Left colon (tissue), 2 donors: ENCODE results near the gene SLC22A23. TPM values are rescaled to one million over a fixed set of nuclear protein-coding genes. Genes with fewer than 3 reads are reported as not detected.

Source experiments
- ATAC-seq: fragments of 200-7000 bp; cut with Tn5 transposase; one replicate; pipeline ENCODE4 v1.9.1; 2020; ENCODE audit warnings: mild to moderate bottlenecking, moderate library complexity
- DNase-seq, 2 donors: peaks; one replicate each; pipeline ENCODE4 v3.0.0-alpha.2; 2020
- intact Hi-C, 2 donors: fragments of 100-400 bp; cut with DNase I in 1 of 2; cut with micrococcal nuclease in 1 of 2; formaldehyde crosslinking; loops; one replicate each; pipeline versions ENCODE4 v1.11.2 to v1.14.0; 2022; cut with DNase I, micrococcal nuclease
- total RNA-seq, 2 donors: library from RNA; stranded (reverse); fragmentation: NEBNext Ultra II Directional; extraction: Animal tissue kit (Norgen Biotek cat#: 25700); gene quantifications; one replicate each; pipeline ENCODE4 v1.2.1, GENCODE V29; 2021
- donor health status: DM: no; HTN: no; CAD: no.
- donor health status: DM: yes; HTN: yes; CAD: no.

Gene SLC22A23
- total RNA-seq, 2 donors from 2014 or later: 75.2 to 98.6 TPM

DNA sequence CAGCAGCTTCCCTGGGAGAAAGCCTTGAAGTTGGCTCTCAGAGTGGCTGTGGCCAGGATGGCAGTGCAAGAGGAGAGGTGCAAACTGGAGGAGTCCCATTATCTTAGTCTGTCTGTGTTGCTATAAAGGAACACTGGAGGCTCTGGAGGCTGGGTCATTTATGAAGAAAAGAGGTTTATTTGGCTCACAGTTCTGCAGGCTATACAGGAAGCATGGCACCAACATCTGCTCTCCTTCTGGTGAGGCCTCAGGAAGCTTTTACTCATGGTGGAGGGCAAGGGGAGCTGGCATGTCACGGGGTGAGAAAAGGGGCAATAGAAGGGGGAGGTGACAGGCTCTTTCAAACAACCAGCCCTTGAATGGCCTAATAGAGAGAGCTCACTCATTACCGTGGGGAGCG, 151.0 kb downstream of the SLC22A23 start:
- no peak for ATAC-seq

DNA sequence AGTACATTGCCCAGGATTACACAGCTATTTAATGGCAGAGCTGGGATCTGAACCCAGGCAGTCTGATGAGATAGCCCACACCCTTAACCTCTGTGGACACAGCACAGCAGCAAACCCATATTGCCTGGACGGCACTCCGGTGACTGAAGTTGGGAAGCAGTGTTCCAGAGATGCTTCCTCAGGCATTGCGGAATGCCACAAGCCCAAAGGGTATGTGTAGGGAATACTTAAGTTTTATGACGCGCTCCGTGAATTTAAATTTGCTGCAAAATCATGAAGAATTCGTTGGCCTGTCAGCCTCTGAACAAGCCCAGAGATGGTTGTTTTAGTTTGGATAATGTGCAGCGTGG, 151.7 kb downstream of the SLC22A23 start:
- DNase-seq: no peak
- intact Hi-C loops: no loop called here
- ATAC-seq: no peak

More for the DNA sequence above, 151.0 kb downstream of the SLC22A23 start:
- no peak for DNase-seq
- intact Hi-C loops: no loop called here

DNA sequence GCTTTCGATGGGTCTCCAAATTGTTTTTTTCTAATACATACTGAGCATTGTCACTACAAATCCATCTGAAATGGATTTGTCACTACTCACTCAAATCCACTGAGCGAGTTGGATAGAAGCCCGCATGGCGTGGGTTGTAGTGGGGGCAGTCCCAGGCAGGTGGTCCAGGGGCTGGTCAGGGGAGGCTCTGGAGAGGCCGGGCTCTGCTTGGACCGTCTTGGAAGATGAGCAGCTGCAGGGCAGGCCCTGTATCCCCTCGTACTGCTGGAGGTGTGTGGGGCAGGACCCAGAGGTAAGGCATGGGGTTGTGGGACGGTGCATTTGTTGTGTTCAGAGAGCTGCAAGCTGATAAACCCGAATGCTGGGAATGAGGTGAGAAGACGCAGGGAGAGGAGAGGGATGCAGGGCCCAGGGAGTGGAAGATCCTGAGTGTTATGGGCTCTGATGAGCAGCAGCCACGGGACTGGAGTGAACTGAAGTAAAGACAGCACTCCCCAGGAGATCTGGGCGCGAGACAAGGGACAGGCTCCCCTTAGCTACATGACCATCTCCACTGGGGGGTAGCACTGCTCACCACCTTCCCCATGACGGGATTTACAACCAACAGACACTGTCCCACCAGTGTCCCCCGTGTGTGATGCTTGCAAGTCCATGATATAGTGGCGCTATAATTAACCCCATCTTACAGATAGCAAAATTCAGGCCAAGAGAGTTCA, 152.2 kb downstream of the SLC22A23 start:
- intact Hi-C loops: no loop called here
- peak; percentile 13 for ATAC-seq
- DNase-seq: no peak

DNA sequence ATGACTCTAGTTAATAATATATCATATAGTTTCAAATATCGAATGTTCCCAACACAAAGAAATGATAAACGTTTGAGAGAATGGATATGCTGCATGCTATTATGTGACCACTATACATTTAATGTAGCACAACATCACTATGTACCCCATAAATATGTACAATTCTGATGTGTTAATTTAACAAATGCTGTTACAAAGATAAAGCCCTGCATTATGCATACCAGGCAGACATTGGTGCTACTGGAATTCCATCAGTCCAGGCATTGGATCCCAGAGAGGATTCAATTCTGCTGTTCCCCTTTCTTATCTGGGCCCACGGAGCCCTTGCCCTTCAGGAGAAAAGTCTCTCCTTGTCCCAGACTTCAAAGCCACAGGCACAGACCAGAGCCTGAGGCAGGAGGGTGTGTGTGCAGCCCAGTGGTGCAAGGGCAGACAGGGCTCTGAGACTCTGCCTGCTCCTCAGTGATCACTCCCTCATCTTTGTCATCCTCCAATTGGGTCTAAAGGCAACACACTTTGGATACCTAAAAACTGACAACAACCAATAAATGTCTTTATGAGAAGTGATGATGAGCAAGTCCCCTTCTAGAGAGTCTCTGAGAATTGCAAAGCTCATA, 152.9 kb downstream of the SLC22A23 start:
- intact Hi-C loops: no loop called here
- ATAC-seq: no peak
- DNase-seq: no peak

DNA sequence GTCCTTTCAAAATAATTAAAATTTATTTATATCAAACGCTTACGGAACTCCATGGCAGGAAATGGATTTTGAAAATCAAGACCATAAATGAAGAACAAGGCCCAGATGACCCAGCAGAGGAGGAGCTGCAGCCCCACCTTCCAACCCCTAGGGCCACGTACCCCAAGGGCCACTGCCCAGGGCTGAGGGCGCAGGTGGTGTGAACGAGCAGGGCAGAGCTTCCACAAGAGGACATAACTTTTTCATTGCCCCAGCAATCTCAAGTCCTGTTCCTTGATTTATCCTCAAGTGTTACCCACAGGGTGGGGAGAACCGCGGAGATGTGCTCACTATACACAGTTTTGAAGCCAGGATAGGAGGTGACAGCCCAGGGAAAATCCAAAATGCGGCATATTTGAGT, 155.3 kb downstream of the SLC22A23 start:
- intact Hi-C loops: no loop called here
- peak in 1 of 2 donors; percentile 3 for DNase-seq
- ATAC-seq: no peak

DNA sequence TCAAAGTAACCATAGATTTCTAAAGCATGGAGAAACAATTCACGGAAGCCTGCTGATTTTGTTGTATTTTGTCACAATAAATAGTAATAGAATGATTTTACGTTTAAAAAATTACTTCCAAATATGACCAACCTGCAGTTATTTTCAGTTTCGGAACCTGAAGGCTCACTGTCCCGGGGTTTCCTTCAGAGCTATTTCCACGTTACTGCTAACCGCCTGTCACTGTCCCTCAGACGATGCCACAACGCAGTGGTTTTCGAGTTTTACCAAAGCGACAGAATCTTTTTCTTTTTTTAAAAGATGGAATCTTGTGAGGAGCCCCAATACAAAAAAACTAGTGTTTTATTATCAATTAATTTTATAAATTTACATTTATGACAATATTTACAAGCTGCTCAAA, 157.6 kb downstream of the SLC22A23 start:
- no peak for ATAC-seq
- no peak for DNase-seq
- intact Hi-C loops: loop anchor here in 1 of 2 donors (10.0 kb wide), 1 partner anchor 166 kb away; no protein-coding TSS in a partner anchor

DNA sequence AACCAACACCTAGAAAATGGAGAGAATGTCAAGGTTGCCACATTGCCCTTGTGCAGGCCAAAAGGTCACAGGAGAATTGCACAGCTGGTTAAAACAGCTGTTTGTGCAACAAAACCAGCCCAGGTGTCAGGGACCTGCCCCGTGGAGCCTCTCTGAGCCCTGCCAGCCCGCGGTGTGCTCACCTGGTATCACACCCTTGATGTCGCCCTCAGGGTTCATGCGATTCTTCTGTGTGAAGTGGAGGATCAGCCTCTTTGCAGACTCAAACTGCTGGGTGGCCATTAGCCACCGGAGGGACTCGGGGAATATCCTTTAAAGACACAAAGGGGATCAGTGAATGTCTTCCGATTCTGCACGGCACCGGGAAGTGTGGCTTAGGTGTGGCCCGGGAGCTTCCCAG, 158.9 kb downstream of the SLC22A23 start:
- intact Hi-C loops: loop anchor here in 1 of 2 donors (10.0 kb wide), 1 partner anchor 167 kb away; no protein-coding TSS in a partner anchor
- ATAC-seq: peak; percentile 19

DNA sequence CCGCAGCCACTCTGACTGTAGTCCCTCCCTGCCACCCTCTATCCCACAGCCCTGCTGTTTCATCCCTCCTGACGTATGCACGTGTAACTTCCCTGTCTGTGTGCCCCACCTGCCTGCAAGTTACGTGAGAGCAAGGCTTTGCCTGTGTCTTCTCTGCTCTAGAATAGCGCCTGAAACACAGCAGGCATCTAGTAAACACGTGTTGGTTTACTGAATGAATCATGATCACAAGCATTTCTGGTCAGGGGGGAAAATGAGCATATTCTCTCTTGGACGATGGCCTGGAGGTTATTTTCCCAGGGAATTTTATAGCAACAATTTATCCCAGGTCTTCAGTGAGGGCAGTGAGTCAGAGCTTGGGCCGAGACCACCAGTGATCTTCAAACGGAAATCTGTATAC, 159.8 kb downstream of the SLC22A23 start:
- DNase-seq: no peak
- intact Hi-C loops: loop anchor here in 1 of 2 donors (10.0 kb wide), 1 partner anchor 168 kb away; no protein-coding TSS in a partner anchor
- no peak for ATAC-seq

More for the DNA sequence above, 158.9 kb downstream of the SLC22A23 start:
- peak in 1 of 2 donors; percentile 12 for DNase-seq

DNA sequence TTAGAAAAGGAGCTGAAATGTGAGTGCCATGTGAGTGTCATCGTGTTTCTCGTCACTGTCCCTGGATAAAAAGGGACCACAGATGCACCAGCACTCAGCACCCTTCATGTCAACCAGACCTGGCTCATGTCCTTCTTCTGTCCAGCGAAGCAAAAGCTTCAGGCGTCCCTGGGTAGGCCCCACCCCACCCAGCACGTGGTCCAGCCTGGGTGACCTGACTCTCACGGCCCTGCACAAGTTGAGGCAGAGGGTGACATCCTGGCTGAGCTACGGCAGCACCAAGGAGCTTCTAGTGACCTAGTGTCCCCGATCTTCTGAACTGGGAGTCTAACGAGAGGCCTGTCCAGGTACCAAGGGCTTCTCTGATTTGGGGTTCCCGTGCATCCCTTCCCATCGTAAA, 160.3 kb downstream of the SLC22A23 start:
- DNase-seq (peak in 1 of 2 donors; percentile 9), ATAC-seq (no peak)
- intact Hi-C loops: loop anchor here in 1 of 2 donors (10.0 kb wide), 1 partner anchor 168 kb away; no protein-coding TSS in a partner anchor

DNA sequence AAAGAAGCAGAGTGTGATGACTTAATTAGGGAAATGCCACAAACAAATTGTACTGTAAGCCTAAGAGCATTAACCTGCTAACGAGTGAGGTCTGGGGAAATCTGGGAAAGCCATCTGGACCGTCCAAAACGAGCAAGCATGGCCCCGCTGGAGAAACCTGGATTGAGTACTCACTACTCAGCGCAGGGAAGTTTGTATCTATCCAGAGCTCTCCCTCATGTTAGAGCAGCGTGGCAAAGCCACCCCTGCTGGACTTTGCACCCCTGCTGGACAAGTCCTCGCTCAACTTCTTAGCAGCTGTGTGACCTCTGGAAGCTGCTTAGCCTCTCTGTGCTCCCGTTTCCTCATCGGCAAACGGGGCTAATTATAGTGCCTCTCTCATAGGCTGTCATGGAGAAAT, 160.8 kb downstream of the SLC22A23 start:
- ATAC-seq (peak; percentile 52), DNase-seq (peak in 1 of 2 donors; percentile 21)
- intact Hi-C loops: loop anchor here in 1 of 2 donors (10.0 kb wide), 1 partner anchor 169 kb away; no protein-coding TSS in a partner anchor

DNA sequence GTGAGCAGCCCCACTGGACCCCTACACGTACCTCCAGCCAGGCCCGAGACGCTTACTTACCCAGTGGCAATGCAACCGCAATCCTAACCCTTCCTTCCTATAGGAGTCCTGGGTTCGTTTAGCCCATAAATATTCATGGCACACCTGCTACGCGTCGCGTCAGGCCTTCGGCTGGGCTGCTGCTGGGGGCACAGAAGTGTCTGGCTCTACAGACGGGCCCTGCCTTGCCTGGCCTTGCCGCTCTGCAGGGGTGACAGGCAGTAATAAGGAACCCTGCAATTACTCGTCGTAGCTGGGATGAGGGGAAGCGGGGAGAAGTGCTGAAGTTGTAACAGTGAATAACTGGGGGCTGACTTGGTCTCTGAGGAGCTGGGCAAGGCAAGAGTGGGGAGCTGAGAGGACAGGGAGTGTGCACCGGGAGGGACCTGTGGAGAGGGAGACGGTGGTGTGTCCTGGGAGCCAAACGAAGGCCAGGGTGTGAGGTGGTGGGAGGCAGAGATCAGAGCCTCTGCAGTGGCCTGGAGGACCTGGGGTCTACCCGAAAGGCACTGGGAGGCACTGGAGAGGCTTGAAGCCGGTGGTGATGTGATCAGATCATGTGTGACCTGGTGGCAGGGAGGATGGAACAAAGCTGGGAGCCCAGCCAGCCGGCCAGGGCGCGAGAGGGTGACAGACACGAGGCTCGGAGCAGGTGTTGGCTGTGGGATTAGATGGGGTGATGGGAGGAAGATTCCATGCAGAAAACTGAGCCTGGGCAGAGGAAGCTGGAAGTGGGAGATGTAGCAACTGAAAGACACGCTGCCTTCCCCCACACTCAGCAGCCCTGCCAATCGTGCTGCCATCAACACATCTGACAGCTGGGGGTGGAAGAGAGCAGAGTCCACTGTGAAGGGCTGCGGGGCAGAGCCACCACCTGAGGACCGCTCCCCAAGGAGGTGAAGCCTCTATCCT, 161.7 kb downstream of the SLC22A23 start:
- intact Hi-C loops: loop anchor here in 1 of 2 donors (10.0 kb wide), 1 partner anchor 170 kb away; no protein-coding TSS in a partner anchor

DNA sequence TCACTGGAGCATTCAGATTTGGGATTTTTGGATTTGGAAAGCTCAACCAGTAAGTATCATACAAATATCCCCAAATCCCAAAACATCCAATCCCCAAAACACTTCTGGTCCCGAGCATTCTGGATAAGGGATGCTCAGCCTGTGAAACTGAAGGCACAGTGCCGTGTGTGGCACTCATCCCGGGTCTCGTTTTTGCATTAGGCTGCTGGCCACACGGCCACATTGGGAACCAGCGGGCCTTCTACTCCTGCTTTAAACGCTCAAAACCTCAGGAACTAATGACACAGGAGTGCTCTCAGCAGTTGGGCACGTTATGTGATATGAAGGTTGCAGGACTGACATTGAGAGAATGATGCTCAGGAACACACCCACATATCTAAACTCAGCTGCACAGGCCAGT, 162.5 kb downstream of the SLC22A23 start:
- ATAC-seq: no peak
- DNase-seq: peak in 1 of 2 donors; percentile 7
- intact Hi-C loops: loop anchor here in 1 of 2 donors (10.0 kb wide), 1 partner anchor 170 kb away; no protein-coding TSS in a partner anchor

More for the DNA sequence above, 161.7 kb downstream of the SLC22A23 start:
- ATAC-seq (peak; percentile 73), DNase-seq (peak in 1 of 2 donors; percentile 33)

DNA sequence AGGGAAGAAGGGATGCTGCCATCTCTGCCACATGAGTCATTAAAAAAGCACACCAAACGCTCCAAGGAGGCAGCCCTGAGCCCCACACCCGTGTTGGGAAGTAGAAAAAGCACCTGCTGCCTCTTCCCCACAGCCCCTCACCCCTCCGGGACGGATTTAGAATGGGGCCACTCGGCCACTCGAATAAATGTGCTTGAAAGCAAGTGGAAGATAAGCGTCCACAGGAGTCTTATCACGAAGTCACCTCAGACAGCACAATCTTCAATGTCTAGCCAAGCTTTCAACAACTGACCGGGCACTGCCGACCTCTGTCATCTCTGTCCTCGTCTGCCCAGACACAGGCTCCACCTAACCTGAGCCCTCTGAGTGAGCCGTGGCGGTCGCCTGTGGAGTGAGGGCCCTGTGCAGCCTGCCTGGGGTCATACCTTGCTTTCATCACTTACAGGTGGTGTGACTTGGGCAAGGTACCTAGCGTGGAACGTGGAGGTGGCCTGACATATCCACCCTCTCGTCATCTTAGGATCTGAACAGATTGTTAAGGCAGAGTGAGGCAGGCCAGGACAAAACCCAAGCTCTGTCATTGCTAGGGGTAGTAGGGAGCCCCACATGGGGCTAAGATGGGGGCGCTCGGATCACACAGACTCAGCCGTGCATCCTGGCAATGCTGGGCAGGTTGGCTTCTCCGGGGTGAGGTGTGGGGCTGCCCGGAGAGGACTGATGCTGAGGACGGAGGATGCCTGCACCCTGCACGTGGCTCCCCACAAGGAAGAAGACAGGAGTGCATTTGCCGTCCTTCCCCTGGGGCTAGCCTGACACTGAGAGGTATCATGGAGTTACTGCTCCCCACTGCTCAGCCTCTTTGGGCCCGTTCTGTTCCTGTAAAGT, 163.3 kb downstream of the SLC22A23 start:
- DNase-seq (peak in 1 of 2 donors; percentile 18), ATAC-seq (no peak)
- intact Hi-C loops: loop anchor here in 1 of 2 donors (10.0 kb wide), 1 partner anchor 171 kb away; no protein-coding TSS in a partner anchor

DNA sequence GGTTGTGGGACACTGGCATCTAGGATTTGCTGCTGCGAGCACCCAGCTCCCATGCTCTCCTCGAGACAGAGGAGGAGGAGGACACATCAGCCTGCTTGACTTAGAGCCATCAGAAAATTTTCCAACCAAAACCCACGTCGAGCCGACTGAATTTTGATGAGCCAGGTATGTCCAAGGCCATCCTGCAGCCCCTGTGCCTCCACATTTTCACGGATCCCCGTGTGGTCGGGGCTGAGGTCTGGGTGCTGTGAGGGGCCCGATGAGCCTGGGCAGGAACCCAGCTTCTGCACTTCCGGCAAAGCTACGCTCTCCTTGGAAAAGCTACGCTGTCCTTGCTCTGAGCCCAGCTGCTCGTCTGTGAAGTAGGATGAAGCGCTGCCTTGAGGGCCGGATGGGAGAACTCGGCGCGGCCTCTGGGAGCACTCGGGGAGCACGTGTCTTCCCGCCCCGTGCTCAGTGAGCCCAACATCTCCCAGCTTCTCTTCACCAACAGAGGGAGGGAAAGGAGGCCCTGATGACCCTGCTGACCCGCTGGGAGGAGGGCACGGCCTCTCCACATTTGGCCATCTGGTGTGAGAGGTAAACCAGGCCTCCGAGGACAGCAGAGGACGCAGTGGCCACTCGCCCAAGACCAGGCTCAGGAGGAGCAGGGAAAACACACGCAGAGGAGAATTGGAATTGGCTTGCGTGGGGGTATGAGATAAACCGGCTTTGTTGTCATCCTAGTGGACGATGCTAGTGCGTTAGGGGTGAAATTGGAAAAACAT, 164.2 kb downstream of the SLC22A23 start:
- ATAC-seq (no peak), DNase-seq (peak in 1 of 2 donors; percentile 2)
- intact Hi-C loops: loop anchor here in 1 of 2 donors (10.0 kb wide), 1 partner anchor 172 kb away; no protein-coding TSS in a partner anchor

DNA sequence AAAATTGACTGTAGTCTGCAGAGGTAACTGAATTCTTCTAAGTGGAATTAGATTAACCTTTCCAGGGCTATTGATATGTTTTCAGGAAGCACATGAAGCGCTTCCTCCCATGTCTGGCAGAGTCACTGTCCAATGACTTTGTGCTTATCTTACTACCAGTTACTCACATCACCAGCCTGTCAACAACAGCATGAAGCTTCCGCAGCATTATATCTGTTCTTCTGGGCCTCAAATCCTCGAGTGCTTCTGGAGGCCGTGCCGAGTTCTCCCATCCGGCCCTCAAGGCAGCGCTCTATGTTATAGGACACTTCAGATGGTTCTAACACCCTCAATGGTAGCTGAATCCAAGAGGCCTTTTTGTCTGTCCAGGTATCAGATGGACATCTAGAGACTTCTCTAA, 164.9 kb downstream of the SLC22A23 start:
- ATAC-seq (no peak), DNase-seq (no peak)
- intact Hi-C loops: loop anchor here in 1 of 2 donors (10.0 kb wide), 1 partner anchor 173 kb away; no protein-coding TSS in a partner anchor

DNA sequence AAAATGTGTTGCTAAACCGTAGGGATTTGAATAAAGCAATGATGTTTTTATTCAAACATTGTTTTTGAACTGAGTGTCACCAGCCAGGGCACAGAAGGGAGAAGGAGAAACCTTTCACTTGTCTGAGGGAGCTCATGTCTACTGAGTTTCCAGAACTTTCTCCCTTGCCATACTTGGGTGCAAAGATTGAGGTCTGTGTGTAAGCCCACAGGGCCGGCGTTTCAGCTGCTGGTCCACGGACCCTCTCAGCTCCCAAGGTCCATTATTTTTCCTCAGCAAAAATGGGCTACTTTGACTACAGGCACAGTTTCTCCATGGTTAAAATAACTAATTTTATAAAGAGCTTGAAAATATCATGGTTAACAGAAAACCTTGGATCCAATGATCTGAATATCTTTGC, 165.5 kb downstream of the SLC22A23 start:
- DNase-seq (peak in 1 of 2 donors; percentile 8), ATAC-seq (no peak)
- intact Hi-C loops: loop anchor here in 1 of 2 donors (10.0 kb wide), 1 partner anchor 173 kb away; no protein-coding TSS in a partner anchor

DNA sequence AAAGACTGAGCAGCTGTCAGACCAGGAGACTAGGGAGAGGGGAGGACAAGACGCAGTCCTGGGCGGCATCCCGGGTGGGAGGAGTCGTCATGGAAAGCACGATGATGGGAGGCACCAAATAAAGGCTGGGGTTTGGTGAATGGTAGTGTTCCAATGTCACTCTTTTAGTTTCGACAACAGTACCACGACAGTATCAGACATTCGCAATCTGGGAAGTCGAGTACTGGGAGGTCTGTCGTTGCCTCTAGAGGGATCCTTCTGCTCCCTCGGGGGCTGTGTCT, 166.0 kb downstream of the SLC22A23 start:
- intact Hi-C loops: loop anchor here in 1 of 2 donors (10.0 kb wide), 1 partner anchor 174 kb away; no protein-coding TSS in a partner anchor
- ATAC-seq (no peak), DNase-seq (peak in 1 of 2 donors; percentile 12)
